GM18498 (cell line): ENCODE data around the gene ITPKB.
A peak's percentile ranks its signal among the peaks of the same experiment; 100 is the strongest.

Experiments
- ATAC-seq: cut with Tn5 transposase; IDR thresholded peaks from one replicate; pipeline ENCODE4 v1.9.1; 2021; ENCODE audit warnings: mild to moderate bottlenecking, moderate library complexity; ENCODE audit not compliant: unreplicated experiment

ITPKB gene

GRCh38 chr1:226654668-226655055, 84.4 kb downstream of the ITPKB start:
- ATAC-seq, result no peak

- no peak for ATAC-seq
These were observed 84.9 kb downstream of the ITPKB start for GRCh38 chr1:226654046-226654667.

DNA sequence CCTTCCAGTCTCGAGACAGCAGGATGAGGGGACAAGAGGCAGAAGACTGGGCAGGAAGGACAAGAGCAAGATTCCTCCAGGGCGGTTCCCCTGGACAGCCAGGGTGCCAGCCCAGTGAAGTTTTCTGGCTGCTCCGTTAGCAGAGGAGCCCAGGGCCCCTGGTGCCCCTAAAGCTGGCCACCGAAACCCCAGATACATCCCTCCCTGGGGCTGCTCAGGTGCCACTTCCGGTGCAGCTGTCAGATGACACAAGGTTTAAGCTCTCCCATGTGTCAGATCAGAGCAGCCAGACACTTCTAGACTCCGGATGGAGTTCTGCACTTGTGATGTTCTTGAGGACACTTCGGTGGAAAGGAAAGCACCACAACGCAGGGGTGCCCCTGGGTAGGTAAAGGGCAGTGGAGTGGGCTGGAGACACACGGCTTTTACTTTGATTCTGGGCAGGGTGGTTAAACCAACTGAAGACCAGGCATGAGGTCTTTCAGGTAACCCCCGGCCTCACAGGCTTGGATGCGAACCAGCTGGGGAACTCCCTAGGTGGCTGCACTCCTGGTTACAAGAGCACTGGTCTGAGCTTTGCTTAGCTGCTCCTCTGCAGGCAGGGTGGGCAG, 85.7 kb downstream of the ITPKB start:
- peak; percentile 72 for ATAC-seq

GRCh38 chr1:226652613-226653012, 86.5 kb downstream of the ITPKB start:
- ATAC-seq, result no peak

GRCh38 chr1:226651732-226652105, 87.4 kb downstream of the ITPKB start:
- no peak for ATAC-seq

DNA sequence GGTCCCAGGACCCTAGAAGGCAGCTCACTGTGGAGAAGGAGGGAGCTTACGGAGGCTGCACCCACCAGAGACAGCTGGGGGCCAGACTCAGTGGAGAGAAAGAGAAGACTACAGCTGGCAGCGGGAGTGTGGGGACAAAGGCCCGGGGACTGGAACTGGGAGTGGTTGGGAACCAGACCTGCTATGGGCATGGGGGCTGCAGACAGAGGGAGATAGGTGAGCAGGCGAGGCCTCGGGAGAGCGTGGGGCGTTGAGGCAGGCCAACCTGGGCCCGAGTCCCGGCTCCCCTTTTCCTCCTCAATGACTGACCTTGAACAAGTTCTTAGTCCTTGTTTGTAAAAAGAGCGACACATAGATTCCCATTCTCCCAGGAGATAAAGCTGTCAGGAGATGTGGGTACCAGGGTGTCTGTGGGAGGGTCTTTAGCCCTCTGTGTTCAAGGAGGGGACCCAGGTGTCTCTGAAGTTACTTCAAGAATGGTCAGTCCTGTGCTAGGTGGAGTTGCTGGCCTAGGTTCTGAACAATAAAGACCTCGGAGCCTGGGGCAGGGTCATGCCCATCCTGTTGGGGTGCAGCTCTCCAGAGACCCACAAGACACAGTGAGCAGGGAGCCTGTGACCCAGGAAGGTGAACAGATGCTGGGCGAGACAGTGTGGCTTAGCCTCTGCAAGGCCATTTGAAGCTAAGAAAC, 87.9 kb downstream of the ITPKB start:
- ATAC-seq, result no peak

- no peak for ATAC-seq
These were observed 88.7 kb downstream of the ITPKB start for GRCh38 chr1:226650236-226650841.

- ATAC-seq, result no peak
These were observed 89.3 kb downstream of the ITPKB start for GRCh38 chr1:226649780-226650179.

DNA sequence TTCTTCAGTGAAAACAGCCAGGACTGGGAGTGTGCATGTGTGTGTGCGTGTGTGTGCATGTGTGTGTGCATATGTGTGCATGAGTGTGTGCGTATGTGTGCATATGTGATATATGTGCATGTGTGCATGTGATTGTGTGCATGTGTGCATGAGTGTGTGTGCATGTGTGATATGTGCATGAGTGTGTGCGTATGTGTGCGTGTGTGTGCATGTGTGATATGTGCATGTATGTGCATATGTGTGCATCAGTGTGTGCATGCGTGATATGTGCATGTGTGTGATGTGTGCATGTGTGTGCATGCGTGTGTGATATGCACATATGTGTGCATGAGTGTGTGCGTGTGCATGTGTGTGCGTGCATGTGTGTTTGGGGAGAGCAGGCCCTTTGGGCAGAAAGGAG, 89.8 kb downstream of the ITPKB start:
- no peak for ATAC-seq

DNA sequence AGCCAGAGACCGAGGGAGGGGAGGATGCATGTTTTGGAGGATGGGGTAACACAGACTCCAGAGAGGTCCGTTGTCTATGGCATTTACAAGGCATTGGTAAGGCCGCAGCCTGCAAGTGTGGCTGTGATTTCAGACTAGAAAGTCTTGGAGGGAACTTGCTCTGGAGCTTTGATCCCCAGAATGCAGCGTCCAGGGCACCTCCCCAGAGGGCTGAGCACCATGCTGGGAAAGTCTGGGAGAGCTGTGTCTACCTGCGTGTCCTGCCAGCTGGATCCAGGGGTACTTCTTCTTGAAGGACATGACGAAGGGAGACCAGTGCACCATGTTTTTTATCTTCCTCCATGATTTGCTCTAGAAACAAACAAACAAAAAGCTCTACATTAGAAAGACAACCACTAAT, 90.7 kb downstream of the ITPKB start:
- ATAC-seq, result no peak

GRCh38 chr1:226647719-226648118, 91.4 kb downstream of the ITPKB start:
- no peak for ATAC-seq

DNA sequence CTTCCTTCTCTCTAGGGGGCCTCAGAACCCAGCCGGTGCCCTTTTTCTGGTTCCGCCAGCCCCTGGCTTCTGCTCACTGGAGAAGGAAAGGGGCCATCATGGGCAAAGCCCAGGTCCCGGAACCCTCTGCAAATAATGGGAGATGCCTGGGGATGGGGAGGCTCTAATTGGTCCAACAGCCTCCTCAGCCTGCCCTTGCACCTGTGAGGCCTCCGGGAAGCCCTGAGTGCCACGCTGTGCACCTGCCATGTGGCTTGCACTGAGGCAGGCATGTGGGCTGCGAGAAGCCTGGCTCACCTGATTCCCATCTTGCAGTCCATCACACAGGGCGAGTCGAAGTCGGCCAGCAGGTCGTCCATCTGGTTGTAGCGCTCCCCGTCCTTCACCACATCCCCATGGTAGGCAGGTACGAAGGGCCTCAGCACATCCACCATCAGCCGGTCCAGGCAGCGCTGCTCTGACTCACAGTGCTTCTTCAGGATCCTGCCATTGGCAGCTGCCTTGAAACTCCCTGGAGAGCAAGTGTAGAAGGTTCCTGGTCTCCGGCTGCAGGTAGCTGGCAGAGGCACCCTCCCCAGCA, 92.1 kb downstream of the ITPKB start:
- no peak for ATAC-seq

DNA sequence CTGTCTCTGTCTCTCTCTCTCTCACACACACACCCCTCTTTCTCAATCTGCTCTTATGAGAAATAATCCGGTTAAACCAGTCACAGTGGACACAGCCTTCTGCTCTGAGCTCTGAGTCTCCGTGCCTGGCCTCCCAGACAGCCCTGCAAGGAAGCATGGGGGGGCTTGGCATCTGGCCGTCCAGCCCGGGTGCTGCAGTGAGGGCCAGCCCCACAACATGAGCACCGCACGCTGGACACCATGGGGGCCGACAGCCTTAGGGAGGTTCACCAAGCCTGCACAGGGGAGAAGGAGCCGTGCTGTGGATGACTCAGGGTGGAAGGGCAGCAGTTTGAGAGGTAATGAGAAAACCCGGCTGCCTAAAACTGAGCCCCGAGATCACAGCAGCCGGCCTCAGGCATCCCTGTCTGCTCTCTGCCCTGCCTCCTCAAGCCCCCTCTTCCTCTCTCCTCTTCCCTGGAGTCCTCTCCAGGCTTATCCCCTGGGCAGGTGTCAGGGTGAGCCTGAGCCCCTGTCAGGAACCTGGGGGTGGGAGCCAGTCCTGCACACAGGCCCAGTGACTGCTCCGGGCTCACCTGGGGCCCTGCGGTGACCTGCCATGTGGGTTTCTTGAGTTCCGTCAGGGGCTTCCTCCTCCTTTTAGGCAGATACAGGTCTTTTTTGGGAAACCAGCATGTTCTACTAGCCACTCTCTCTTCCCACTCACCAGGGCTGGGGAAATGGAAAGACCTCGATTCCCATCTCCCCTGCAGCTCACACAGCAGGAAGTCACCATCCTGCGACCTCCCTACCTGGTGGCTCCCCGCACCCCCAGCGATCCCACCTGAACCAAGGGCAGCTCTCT, 92.8 kb downstream of the ITPKB start:
- no peak for ATAC-seq

DNA sequence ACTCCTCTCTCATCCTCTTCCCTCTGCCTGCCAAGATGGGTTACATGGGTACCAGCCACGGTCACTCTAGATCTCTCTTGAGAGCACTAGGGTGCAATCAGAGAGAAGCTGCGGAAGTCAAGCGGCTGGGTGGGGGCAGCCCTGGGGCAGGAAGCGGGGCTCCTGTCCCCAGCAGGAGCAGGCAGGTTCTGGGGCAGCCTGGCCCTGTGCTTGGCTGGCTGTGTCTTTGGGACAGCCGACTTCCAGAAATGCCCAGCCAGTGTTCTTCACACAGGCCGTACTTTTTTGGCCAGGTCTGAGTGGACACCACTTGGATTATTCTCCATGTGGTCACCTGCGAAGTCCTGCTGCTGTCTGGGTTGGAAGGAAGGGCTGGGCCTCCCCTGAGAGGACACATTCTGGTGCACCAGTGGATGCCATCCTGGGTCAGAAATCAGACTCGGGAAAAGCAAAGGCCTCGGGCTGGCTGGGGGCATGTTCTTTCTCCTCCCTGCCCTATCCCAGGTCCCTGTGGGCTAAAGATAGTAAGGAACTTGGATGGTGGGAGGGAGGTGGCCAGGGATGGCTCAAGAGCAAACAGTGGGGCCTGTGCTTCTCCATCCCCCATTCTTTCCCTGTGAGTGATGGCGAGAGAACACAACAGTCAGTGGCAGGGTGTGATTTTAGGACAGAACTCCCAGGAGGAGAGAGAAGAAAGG, 93.7 kb downstream of the ITPKB start:
- ATAC-seq, result no peak

- no peak for ATAC-seq
These were observed 94.4 kb downstream of the ITPKB start for GRCh38 chr1:226644541-226645176.

DNA sequence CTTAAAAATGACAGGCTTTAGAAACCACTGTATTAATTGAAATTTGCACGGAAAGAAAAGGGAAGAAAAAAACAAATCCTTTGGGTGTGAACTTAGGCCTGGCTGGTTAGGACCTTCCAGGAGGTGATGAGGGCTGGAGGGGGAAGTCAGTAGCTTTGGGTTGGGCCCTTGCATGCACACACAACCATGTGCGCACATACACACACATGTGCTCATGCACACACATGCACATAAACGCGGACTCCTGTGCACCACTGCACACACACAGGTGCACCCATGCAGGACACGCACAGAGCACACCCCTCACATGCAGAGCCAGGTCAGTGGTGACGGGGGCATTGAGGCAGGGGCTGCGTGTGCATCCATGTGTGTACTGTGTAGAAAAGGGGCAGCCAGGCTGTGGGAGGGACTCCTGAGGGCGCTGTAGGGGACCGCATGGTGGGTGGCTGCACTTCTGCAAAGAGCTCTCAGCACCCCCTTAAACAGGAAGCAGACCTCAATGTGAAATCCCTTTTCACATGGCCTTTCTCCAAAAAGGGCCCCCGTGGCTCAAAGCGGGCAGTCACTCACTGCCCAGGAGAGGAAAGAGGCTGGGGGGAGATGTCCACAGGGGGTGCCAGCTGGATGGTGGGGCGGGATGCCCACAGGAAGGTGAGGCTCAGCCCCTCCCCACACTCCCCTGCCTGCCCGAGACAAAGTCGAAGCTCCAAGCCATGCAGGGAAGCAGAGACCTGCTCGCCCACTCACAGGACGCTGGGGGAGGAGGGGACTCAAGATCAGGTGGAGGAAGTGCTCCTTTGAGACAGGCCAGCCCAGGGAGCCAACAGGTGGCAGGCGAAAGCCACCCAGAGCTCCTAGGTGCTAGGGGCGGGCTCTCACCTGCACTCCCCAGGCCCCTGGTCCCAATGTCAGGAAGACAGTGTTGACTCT, 95.2 kb downstream of the ITPKB start:
- peak; percentile 44 for ATAC-seq

DNA sequence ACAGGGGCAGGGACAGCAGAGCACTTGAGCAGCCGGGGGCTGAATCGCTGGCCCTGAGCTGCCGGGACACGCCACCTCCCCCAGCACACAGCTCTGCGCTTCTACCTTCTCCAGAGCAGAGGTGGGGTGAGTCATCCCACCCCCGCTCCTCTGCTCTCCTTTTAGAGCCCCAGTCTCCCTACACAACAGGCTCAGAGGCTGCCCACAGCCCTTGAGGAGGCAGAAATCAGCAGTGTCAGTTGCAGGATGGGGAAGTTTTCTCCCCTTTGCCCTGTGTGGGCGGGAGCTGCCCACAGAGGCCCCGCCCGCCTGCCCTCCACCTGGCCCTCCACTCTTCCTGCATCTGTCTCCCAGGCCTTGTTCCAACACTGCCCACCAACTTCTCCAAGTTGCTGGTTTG, 95.9 kb downstream of the ITPKB start:
- ATAC-seq, result peak; percentile 67

DNA sequence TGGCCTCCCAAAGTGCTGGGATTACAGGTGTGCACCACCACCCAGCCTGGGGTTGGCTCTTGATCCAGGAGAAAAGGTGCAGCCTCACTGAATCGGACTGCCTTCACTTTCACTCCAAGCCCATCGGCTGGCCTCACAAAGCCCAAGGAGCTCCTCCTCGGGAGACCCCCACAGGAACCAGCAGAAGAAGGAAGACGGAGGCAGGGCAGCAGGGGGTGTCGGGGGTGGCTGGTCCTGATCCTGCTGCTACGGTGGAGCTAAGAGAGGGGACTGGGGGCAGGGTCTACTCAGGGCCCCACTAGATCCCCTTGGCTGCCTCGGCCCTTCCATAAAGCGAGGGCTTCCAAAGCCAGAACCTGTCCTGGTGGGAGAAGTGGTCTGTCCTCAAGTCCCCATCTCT, 96.7 kb downstream of the ITPKB start:
- no peak for ATAC-seq
